GM19324 (cell line): ENCODE measurements around the gene TPST2.

Experiments used
- ATAC-seq: cut with Tn5 transposase; IDR thresholded peaks from one replicate; pipeline ENCODE4 v1.9.1; 2021; ENCODE audit warnings: mild to moderate bottlenecking, moderate library complexity; ENCODE audit not compliant: unreplicated experiment, low FRiP score

Gene TPST2

DNA sequence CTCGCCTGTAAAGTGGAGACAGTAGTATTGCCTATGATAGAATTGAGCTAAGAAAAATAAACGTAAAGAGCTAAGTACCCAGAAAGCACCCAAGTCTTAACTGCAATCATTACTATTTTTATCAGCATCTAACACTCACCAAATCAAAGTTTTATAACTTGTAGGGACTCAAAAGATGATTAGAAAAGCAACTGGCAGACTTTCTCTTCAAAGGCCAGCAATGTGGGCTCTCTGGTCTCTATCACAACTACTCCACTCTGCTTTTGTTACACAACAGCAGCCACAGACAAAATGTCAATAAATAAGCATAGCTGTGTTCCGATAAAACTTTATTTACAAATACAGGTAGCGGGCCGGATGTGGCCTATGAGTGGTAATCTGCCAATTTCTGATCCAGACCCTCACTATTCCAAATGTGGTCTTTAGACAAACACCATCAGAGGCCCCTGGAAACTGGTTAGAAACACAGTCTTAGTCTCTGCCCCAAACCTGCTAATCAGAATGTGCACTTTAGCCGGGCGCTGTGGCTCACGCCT lies 8.2 kb downstream of the TPST2 start:
- no peak for ATAC-seq

GRCh38 chr22:26581026-26581425 lies 8.9 kb downstream of the TPST2 start:
- ATAC-seq, result no peak

GRCh38 chr22:26580240-26580962 lies 9.5 kb downstream of the TPST2 start:
- ATAC-seq, result no peak

GRCh38 chr22:26579331-26579886 lies 10.5 kb downstream of the TPST2 start:
- ATAC-seq, result peak; percentile 66

DNA sequence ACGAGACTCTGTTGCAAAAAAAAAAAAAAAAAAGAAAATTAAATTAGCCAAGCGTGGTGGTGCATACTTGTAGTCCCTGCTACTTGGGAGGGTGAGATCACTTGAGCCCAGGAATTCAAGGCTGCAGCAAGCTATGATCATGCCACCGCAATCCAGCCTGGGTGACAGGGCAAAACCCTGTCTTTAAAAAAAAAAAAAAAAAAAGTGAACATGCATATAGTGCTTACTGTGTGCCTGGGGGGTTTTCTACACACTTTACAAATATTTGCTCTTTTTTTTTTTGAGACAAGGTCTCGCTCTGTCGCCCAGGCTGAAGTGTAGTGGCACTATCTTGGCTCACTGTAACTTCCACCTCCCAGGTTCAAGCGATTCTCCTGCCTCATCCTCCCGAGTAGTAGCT lies 12.9 kb downstream of the TPST2 start:
- no peak for ATAC-seq

GRCh38 chr22:26576026-26576680 lies 13.8 kb downstream of the TPST2 start:
- ATAC-seq, result no peak

- ATAC-seq, result no peak
Measured at GRCh38 chr22:26574001-26574723, 15.8 kb downstream of the TPST2 start.

- ATAC-seq, result no peak
Measured at GRCh38 chr22:26573026-26573662, 16.8 kb downstream of the TPST2 start.

GRCh38 chr22:26570864-26571525 lies 18.9 kb downstream of the TPST2 start:
- ATAC-seq, result no peak

DNA sequence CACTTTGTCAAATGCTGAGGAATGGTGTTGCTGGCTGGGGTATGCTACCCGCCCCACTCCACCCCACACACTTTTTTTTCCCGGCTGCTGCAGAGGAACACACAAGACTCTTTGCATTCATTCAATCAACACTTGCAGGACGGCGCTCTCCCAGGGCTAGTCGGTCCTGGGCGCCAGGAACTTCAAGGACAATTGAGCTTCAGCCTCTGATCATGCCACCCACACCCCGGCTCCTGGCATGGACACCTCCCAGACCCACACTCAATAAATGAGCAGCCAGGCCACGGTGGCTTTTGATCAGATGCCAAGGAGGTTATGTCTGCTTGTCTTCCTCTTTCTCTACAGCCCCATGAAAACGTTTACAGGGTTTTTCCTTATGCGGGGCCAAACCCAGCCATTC lies 19.8 kb downstream of the TPST2 start:
- ATAC-seq, result no peak

DNA sequence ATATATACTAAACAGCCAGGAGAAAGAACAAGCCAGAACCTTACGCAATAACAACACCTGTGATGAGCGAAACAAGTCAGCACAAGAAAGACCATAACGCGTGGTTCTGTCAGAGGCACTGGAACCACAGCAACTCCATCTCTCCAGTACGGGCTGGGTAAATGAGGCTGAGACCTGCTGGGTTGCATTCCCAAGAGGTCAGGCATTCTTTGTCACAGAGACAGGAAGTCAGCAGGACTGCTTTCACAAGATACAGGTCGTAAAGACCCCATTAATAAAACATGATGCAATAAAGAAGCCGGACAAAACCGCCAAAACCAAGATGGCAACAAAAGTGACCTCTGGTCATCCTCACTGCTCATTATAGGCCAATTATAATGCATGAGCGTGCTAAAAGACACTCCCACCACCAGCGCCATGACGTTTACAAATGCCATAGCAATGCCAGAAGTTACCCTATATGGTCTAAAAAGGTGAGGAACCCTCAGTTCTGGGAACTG lies 21.7 kb downstream of the TPST2 start:
- ATAC-seq, result no peak

DNA sequence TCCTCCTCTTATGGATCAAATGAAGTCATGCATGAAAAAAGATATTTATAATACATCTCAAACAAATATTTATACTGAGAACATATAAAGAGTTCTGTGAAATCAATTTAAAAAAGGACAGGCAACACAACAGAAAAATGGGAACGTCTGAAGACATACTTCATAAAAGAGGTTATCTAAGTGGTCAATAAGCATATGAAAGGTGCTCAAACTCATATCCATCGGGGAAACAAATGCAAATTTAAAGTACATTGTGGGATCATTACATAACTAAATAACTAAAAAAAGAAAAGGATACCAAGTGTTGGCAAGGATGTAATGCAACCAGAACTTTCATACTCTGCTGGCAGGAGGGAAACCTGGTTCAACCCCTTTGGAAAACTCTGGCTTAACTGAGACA lies 22.3 kb downstream of the TPST2 start:
- no peak for ATAC-seq

DNA sequence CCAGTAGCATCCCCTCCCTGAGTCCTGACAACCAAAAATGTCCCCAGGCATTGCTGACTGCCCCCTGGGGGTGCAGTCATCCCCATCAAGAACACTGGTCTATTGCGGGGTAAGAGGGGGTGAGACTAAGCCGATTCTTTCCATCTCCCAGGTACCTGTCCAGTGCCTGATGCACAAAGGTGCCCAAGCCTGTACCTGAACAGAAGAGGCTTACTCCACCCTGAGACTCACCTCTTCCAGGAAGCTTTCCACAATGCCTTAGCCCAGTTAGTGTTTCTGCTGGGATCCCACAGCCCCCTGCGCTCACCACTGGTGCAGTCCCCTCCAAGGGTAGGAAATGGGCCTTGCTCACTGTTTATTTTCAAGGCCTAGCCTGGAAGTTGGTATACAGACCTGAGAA lies 22.9 kb downstream of the TPST2 start:
- no peak for ATAC-seq

DNA sequence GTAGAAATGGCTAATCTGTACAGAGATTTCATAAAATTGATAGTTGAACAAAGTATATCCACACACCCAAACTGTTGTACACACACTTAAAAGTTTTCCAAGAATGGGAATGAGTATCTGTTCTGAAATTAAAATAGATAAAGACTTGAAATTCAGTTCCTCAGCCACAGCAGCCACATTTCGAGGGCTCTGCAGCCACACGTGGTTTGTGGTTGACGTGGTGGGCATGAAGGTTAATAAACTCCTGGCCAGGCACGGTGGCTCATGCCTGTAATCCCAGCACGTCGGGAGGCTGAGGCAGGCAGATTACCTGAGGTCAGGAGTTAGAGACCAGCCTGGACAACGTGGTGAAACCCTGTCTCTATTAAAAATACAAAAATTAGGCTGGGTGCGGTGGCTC lies 24.0 kb downstream of the TPST2 start:
- no peak for ATAC-seq

DNA sequence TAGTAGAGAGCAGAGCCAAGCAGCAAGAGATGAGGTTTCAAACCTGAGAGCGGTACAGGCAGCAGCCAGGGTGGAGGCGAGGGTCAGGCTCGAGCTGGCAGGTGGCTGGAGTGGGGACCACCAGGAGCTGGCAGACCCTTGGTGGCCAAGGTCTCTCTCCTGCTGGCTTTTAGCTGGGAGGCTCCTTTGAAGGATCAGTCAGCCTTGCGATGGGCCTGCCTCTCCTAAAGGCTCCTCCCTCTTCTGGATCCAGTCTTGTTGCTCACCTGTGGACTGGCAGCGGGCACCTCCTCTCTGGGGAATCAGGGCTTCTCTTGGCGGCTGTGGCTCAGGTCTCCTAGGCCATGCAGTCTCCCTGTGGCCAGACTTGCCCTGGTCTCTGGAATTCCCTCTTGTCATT lies 24.8 kb downstream of the TPST2 start:
- no peak for ATAC-seq

DNA sequence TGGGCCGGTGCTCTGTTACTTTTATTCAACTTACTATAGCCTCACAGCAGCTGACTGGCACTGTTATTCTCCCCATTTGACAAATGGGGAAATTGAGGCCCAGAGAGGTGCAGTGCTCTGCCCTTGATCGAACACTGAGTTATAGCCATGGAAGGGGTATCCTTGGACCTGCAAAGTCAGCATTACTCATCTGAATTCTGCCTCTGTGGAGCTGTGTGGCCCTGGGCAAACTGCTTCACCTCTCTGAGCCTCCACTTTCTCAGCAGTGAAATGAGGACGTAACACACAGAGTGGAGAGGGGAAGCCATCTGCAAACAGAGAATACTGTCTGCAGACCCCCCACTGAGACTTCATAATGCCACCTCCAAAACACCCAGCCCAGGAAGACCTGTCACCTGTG lies 25.3 kb downstream of the TPST2 start:
- no peak for ATAC-seq

DNA sequence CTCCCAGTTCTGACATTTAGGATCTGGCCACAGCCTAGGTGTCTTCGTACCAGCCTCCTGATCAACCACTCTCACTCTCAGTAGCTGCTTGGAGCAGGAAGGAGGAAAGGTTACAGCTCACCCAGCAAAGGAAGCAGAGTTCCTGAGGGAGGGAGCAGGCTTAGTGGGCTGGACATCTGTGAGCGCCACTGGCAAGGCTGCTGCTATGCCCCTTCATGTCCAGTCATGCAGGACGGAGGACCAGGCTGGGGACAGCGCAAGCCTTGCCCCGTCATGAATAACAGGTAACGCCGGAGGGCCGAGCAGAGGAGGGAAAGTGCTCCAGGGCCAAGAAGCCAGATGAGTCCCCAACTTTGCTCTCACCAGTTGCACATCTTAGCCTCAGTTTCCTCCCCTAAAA lies 25.8 kb downstream of the TPST2 start:
- ATAC-seq, result no peak

DNA sequence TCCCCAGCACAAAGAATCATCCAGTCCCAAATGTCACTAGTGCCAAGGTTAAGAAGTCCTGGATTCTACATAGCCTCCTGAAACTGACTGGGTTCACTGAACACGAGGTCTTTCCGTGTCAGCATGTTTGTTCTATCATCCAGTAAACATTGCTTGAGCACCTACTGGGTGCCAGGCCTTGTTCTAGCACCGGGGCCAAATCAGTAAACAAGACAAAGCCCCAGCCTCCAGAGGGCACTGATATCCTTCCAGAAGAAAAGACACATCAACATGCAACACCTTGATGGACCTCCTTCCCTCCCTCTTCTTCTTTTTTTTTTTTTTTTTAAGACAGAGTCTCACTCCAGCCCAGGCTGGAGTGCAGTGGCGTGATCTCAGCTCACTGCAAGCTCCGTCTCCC lies 26.9 kb downstream of the TPST2 start:
- no peak for ATAC-seq

DNA sequence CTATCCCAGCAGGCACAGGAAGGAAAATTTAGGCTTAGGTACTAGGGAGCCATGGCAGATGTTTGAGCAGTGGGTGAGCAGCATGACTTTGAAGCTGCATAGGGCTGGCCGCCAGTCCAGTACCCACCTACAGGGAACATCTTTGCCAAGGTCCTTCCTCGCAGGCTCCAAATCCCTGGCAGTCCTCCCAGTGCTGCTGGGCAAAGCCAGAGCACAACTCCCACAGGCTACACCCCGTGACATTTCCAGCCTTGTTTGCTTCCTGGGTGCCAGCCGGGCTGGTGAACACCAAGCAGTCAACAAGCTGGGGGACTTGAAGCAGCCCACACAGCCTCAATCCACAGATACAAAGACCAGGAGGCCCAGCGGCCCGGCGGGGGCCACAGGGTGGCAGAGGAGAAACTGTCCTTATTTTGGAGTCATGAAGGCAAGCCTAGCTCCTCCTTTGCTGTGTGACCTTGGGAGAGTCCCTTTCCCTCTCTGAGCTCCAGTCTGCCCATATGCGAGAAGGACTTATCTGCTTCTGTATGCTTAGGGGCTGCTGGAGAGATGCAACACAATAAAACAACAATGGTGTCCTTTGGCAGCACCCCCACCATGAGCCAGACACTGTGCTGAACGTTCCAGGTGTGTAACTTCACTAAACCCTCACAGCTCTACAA lies 28.0 kb downstream of the TPST2 start:
- ATAC-seq, result no peak
